AG09319 (cell line): Measurements from ENCODE around the gene CBLB.

ENCODE experiments used
- DNase-seq: peaks from one replicate; pipeline ENCODE4 v3.0.0-alpha.2; 2010; ENCODE audit warnings: low read depth; ENCODE audit errors: extremely low read depth
- TF ChIP-seq, protein P1 (sequence below): IDR thresholded peaks from 2 replicates; pipeline ENCODE4 v1.5.1; 2011; ENCODE audit warnings: low read depth, mild to moderate bottlenecking, inconsistent platforms, low read length, moderate library complexity

Gene CBLB

GRCh38 chr3:105809208-105809888 is 59.5 kb downstream of the CBLB start:
- TF ChIP-seq, protein P1, sequence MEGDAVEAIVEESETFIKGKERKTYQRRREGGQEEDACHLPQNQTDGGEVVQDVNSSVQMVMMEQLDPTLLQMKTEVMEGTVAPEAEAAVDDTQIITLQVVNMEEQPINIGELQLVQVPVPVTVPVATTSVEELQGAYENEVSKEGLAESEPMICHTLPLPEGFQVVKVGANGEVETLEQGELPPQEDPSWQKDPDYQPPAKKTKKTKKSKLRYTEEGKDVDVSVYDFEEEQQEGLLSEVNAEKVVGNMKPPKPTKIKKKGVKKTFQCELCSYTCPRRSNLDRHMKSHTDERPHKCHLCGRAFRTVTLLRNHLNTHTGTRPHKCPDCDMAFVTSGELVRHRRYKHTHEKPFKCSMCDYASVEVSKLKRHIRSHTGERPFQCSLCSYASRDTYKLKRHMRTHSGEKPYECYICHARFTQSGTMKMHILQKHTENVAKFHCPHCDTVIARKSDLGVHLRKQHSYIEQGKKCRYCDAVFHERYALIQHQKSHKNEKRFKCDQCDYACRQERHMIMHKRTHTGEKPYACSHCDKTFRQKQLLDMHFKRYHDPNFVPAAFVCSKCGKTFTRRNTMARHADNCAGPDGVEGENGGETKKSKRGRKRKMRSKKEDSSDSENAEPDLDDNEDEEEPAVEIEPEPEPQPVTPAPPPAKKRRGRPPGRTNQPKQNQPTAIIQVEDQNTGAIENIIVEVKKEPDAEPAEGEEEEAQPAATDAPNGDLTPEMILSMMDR, result no peak
- DNase-seq, result no peak

DNA sequence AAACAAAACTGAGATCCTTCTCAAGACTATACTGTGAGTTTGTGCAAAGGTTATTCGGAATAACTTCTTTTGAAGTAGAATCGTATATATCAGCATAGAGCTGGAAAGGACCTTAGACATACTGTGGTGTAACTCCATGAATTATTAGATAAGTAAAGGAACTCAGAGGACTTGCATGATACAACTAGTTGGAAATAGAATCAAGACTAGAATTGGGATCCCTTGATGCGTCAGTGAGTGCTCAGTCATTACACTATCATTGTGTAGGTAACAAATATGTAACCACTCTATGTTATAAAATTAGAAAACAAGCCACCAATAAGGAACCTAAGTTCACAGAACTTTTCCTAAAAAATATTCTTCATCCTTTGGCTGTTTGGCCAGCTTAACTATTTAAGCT is 61.1 kb downstream of the CBLB start:
- TF ChIP-seq, protein P1, result no peak
- DNase-seq, result no peak

DNA sequence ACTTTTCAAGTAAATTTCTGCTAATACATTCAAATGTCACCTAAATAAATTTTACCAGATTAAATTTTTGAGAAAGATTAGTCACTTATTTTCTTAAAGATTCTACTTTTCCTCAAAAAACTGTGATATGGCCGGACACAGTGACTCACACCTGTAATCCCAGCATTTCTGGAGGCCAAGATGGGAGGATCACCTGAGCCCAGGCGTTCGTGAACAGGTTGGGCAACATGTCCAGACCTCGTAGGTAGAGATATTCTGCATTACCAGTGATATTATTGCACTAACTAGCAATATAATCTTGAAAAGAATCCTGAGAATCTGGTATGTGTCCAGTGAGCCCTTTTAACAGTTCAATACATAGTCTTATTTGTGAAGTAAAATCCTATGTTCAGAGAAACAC is 61.7 kb downstream of the CBLB start:
- DNase-seq, result no peak
- TF ChIP-seq, protein P1, result no peak

GRCh38 chr3:105806359-105806758 is 62.5 kb downstream of the CBLB start:
- peak; percentile 45 for DNase-seq
- TF ChIP-seq, protein P1, result no peak

DNA sequence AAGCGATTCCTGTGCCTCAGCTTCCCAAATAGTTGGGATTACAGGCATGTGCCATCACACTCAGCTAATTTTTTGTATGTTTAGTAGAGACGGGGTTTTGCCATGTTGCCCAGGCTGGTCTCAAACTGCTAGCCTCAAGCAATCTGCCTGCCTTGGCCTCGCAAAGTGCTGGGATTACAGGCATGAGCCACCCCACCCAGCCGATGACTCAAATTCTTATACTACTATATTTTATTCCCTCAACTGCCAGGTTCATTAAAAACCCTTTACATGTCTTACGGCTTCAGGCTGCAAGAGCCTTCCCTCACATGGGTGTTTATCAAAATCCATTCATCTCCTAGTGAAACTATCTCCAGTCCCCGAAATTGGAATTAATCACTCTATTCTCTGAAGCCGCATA is 63.4 kb downstream of the CBLB start:
- no peak for DNase-seq
- TF ChIP-seq, protein P1, result no peak

- TF ChIP-seq, protein P1, result no peak
- no peak for DNase-seq
These were observed 66.6 kb downstream of the CBLB start for GRCh38 chr3:105802118-105802706.

- no peak for DNase-seq
- TF ChIP-seq, protein P1, result no peak
These were observed 67.4 kb downstream of the CBLB start for GRCh38 chr3:105801397-105801796.
